Fibroblast of lung (primary cell): Measurements from ENCODE around the gene IGFBP2.

Source experiments
- CTCF ChIP-seq, 2 donors: IDR thresholded peaks in 1 of 2; conservative IDR thresholded peaks in 1 of 2; 1 replicate in 1 of 2; 2 replicates in 1 of 2; pipeline ENCODE4 v1.5.1; 2011 to 2012; ENCODE audit warnings: low read length in 2 of 2, control low read depth in 1 of 2, inconsistent platforms in 1 of 2, low read depth in 1 of 2, mild to moderate bottlenecking in 1 of 2
- EZH2 ChIP-seq: IDR thresholded peaks from 2 replicates; pipeline ENCODE4 v1.5.1; 2012; ENCODE audit warnings: low read length, control low read depth, mild to moderate bottlenecking; ENCODE audit errors: missing control alignments

- TF ChIP-seq CTCF (conservative IDR thresholded peaks at IDR 0.05 in 1 of 2, IDR thresholded peaks at IDR 0.05 in 1 of 2; ENCODE audit: low read depth in 1 of 2, low read length in 2 of 2) (no peak), EZH2 (no peak)
Observed at GRCh38 chr2:216698293-216698692, 65.1 kb downstream of the IGFBP2 start.
